Measurements from ENCODE around the gene DPP10.

Gene DPP10

GRCh38 chr2:115541814-115542213 is 1099.4 kb downstream of the DPP10 start:
- no peaks in the 10 kb centered on the region for H3K9me3 ChIP-seq (ENCODE audit: insufficient read depth, low read depth, low read length)
- no peak overlapping the region for H3K9ac ChIP-seq (ENCODE audit: low read depth, low read length, poor library complexity, severe bottlenecking)
- H3K27me3 ChIP-seq (ENCODE audit: insufficient read depth, low read length, poor library complexity, severe bottlenecking), result no peaks in the 10 kb centered on the region
- H2AFZ ChIP-seq (ENCODE audit: low read length), result no peak overlapping the region
- H3K4me2 ChIP-seq (ENCODE audit: low read depth, low read length, poor library complexity, severe bottlenecking), result no peak overlapping the region
- H4K20me1 ChIP-seq (ENCODE audit: insufficient read depth, low read length, poor library complexity, severe bottlenecking), result no peaks in the 10 kb centered on the region
- no peaks in the 10 kb centered on the region for H3F3A ChIP-seq (ENCODE audit: low read depth)
- no peaks in the 10 kb centered on the region for H3K4me1 ChIP-seq (ENCODE audit: insufficient read depth, low read length, poor library complexity, severe bottlenecking)
- no peaks in the 10 kb centered on the region for H3K36me3 ChIP-seq (ENCODE audit: insufficient read depth, low read length)
- H3K79me2 ChIP-seq (ENCODE audit: insufficient read depth, low read length), result no peaks in the 10 kb centered on the region
- TF ChIP-seq, protein P1, sequence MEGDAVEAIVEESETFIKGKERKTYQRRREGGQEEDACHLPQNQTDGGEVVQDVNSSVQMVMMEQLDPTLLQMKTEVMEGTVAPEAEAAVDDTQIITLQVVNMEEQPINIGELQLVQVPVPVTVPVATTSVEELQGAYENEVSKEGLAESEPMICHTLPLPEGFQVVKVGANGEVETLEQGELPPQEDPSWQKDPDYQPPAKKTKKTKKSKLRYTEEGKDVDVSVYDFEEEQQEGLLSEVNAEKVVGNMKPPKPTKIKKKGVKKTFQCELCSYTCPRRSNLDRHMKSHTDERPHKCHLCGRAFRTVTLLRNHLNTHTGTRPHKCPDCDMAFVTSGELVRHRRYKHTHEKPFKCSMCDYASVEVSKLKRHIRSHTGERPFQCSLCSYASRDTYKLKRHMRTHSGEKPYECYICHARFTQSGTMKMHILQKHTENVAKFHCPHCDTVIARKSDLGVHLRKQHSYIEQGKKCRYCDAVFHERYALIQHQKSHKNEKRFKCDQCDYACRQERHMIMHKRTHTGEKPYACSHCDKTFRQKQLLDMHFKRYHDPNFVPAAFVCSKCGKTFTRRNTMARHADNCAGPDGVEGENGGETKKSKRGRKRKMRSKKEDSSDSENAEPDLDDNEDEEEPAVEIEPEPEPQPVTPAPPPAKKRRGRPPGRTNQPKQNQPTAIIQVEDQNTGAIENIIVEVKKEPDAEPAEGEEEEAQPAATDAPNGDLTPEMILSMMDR (conservative IDR thresholded peaks at IDR 0.05; ENCODE audit: low read length), result no peak
- TF ChIP-seq EZH2phosphoT487 (IDR thresholded peaks at IDR 0.05; ENCODE audit: borderline replicate concordance), result no peak
- no peak overlapping the region for H3K4me3 ChIP-seq (ENCODE audit: low read length, poor library complexity, severe bottlenecking)
- H3K9me2 ChIP-seq (replicated peaks; ENCODE audit: low read depth, low read length), result no peaks in the 10 kb centered on the region

DNA sequence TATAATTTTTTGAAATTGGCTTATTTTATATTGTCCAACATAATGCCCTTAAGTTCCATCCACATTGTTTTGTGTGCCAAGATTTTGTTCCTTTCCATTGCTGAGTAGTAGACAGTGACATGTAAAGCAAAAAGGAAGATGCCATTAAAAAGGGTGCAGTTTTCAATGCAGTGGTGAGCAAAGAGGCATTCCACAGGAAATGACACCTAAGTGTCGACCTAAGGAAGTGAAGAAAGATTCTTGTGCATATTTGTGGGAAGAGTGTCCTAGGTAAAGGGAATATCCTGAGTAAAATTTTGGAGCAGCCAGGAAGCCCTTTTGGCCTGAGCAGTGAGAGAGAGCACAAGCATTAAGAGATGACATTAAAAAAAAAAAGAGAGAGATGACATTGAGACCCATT is 1099.9 kb downstream of the DPP10 start:
- Histone ChIP-seq H3K9me2 (replicated peaks; ENCODE audit: low read depth, low read length) (no peaks in the 10 kb centered on the region), H3K27me3 (ENCODE audit: insufficient read depth, low read length, poor library complexity, severe bottlenecking) (no peaks in the 10 kb centered on the region), H3K4me1 (ENCODE audit: insufficient read depth, low read length, poor library complexity, severe bottlenecking) (no peaks in the 10 kb centered on the region), H3K9ac (ENCODE audit: low read depth, low read length, poor library complexity, severe bottlenecking) (no peak overlapping the region), H3K36me3 (ENCODE audit: insufficient read depth, low read length) (no peaks in the 10 kb centered on the region), H3K4me2 (ENCODE audit: low read depth, low read length, poor library complexity, severe bottlenecking) (no peak overlapping the region), H2AFZ (ENCODE audit: low read length) (no peak overlapping the region), H3K9me3 (ENCODE audit: insufficient read depth, low read depth, low read length) (no peaks in the 10 kb centered on the region), H3K4me3 (ENCODE audit: low read length, poor library complexity, severe bottlenecking) (no peak overlapping the region), H3K79me2 (ENCODE audit: insufficient read depth, low read length) (no peaks in the 10 kb centered on the region), H4K20me1 (ENCODE audit: insufficient read depth, low read length, poor library complexity, severe bottlenecking) (no peaks in the 10 kb centered on the region), H3F3A (ENCODE audit: low read depth) (no peaks in the 10 kb centered on the region)
- TF ChIP-seq, protein P1 (conservative IDR thresholded peaks at IDR 0.05; ENCODE audit: low read length), result no peak
- no peak for TF ChIP-seq EZH2phosphoT487 (IDR thresholded peaks at IDR 0.05; ENCODE audit: borderline replicate concordance)

DNA sequence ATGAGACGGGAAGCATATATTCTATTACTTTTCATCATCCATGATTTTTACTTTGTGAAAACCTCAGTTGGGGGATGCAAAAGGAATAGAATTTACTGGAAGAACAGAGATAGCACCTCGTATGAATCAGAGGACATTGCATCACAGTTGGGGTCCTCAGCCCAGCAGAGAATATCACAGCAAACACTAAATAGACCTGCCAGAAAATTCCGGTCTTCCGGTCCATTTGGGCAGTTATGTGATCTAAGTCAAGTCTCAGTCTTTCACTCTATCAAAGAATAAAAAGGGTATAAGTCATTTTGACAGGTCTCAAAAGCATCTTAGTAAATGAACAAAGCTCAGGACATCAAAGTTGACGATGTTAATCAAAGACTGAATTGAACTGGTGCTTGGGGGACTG is 1100.6 kb downstream of the DPP10 start:
- Histone ChIP-seq H3K27me3 (ENCODE audit: insufficient read depth, low read length, poor library complexity, severe bottlenecking) (no peaks in the 10 kb centered on the region), H2AFZ (ENCODE audit: low read length) (no peak overlapping the region), H3K4me3 (ENCODE audit: low read length, poor library complexity, severe bottlenecking) (no peak overlapping the region), H3K9me3 (ENCODE audit: insufficient read depth, low read depth, low read length) (no peaks in the 10 kb centered on the region), H3K36me3 (ENCODE audit: insufficient read depth, low read length) (no peaks in the 10 kb centered on the region), H3K4me1 (ENCODE audit: insufficient read depth, low read length, poor library complexity, severe bottlenecking) (no peaks in the 10 kb centered on the region), H3K4me2 (ENCODE audit: low read depth, low read length, poor library complexity, severe bottlenecking) (no peak overlapping the region), H3K79me2 (ENCODE audit: insufficient read depth, low read length) (no peaks in the 10 kb centered on the region), H3K9ac (ENCODE audit: low read depth, low read length, poor library complexity, severe bottlenecking) (no peak overlapping the region), H3F3A (ENCODE audit: low read depth) (no peaks in the 10 kb centered on the region), H3K9me2 (replicated peaks; ENCODE audit: low read depth, low read length) (no peaks in the 10 kb centered on the region), H4K20me1 (ENCODE audit: insufficient read depth, low read length, poor library complexity, severe bottlenecking) (no peaks in the 10 kb centered on the region)
- no peak for TF ChIP-seq EZH2phosphoT487 (IDR thresholded peaks at IDR 0.05; ENCODE audit: borderline replicate concordance)
- TF ChIP-seq, protein P1 (conservative IDR thresholded peaks at IDR 0.05; ENCODE audit: low read length), result no peak
